Endometrial microvascular endothelial cells (primary cell): ENCODE data around the gene KIF3A. TPM values are rescaled to one million over a fixed set of nuclear protein-coding genes. Genes with fewer than 3 reads are reported as not detected.

ENCODE experiments used
- in situ Hi-C: cut with HindIII; loops from 2 replicates; pipeline ENCODE4 v1.10.0; 2017; ENCODE audit warnings: low sequenced_read_pairs, low pct_unique_long_range_greater_than_20kb; ENCODE audit errors: inconsistent ontology term
- total RNA-seq: library from RNA; depleted of rRNA; stranded (reverse); fragments of >200 nt; gene quantifications from one replicate; pipeline ENCODE4 v1.2.3, GENCODE V29; 2015; ENCODE audit errors: inconsistent ontology term

The KIF3A gene
- total RNA-seq, 1 donor from 2014 or later = 8.0 TPM

DNA sequence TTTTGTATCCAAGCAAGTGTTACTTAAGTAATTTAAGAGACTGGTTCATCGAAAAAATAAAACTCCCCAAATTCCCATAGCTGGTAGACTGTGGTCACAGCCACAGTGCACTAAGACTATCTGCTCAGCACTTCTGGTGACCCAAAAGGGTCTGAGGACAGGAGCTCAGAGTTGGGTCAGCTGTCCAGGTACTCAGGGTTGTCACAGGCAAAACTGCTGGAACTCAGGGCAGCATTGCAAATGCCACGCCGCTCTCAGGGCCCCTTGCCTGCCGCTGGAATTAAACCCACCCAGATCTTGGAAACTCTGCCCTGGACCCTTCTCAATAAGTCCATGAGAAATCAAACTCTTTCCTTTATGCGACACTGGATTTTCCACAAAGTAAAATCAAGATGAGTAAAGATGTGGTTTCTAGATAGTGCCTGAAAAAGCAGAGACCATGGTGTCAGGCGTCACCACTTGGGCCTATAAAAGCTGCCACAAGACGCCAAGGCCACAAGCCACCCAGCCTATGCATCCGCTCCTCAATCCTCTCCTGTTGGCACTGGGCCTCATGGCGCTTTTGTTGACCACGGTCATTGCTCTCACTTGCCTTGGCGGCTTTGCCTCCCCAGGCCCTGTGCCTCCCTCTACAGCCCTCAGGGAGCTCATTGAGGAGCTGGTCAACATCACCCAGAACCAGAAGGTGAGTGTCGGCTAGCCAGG lies 79.5 kb downstream of the KIF3A start, which contains the start of gene IL13:
Gene IL13 (plus strand): TSS at position 498 of the 705 bp plus-strand sequence. CDS start 14 bp downstream, at position 512.
- in situ Hi-C loops = no loop called here

GRCh38 chr5:132656774-132657355 lies 80.5 kb downstream of the KIF3A start:
- in situ Hi-C loops = no loop called here

DNA sequence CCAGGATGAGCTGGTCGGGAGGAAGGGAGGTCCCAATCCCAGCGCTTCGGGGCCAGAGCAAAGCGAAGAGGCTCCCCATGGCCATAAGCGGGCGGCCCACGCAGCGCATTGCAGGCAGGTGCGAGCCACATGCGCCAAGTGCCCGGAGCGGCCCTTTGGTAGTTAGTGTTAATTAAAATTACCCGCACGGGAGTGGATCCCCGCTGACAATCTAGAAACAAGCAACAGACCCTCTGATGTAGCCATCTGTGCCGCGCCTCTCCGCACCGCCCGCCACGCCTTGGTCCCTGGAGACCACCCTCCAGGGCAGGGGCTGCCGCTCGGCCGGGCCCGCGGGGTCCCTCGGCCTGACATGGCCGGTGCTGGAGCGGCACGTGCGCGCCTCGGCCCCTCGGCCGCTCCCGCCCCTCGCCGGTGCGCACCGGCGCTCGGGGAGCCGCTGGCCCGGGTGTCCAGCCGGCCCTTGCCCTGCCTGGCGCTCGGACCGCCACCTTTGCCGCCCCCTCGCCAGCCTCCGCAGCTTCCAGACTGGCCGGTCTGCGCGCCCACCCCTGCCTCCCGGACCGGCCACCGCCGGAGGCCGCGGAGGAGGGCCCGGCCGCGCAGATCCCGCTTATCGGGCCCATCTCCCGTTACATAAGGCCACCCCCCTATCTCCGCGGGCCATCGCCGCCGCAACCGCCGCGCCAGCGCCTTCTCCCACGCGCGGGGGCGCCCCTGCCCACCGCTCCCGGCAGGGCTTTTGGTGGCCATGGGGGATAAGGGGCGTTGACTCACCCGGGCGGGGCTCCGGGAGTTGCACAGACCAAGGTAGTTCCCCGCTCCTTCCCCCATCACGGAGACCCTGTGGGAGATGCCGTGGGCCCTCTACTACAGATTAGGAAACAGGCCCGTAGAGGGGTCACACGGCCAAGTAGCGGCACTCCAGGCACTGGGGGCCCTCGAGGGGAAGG lies 81.2 kb downstream of the KIF3A start:
- in situ Hi-C loops = no loop called here

GRCh38 chr5:132653716-132654115 lies 83.6 kb downstream of the KIF3A start:
- in situ Hi-C loops = no loop called here

DNA sequence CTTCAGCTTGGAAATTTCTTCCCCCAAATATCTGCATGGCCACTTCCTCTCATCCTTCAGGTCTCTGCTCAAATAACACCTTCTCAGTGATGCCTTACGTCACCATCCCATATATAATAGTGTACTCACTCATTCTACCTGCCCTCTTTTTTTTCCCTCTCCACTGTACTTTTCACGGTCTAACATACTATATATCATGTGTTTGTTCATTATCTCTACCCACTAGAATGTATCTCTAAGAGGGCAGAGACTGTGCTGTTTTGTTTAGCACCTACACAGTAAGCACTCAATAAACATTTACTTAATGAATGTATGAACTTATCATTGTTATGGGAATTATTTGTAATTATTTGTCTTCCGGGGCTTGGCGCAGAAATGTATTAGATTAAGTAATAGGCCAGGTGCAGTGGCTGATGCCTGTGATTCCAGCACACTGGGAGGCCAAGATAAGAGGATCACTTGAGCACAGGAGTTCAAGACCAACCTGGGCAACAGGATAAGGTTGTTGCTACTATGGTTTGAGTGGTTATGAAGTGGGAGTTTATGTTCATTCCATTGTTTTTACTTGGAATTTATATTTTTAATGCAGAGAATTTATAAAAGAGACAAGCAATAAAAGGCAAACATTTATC lies 85.4 kb downstream of the KIF3A start:
- in situ Hi-C loops = no loop called here

DNA sequence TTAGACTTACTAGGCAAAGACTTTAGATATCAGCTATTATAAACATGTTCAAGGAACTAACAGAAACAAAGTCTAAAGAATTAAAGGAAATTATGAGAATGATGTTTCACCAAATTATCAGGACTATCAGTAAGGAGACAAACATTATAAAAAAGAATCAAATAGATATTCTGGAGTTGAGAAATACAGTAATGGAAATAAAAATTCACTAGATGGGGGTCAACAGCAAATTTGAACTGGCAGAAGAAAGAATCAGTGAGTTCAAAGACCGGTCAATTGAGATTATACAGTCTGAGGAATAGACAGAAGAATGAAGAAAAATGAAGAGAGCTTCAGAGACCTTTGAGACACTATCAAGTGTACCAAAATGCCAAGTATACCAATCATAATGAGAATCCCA lies 89.0 kb downstream of the KIF3A start:
- in situ Hi-C loops = no loop called here

- in situ Hi-C loops = no loop called here
Observed at GRCh38 chr5:132647473-132647872, 89.9 kb downstream of the KIF3A start.

GRCh38 chr5:132646583-132647266 lies 90.6 kb downstream of the KIF3A start:
- in situ Hi-C loops = no loop called here

- in situ Hi-C loops = no loop called here
Observed at GRCh38 chr5:132644177-132644576, 93.2 kb downstream of the KIF3A start.

Other genes starting within 250 kb of the KIF3A start
- gene IRF1, start 246.8 kb downstream of the KIF3A start, total RNA-seq = 44.6 TPM
- gene IL5, start 194.0 kb downstream of the KIF3A start, total RNA-seq = not detected
- gene RAD50, start 180.6 kb downstream of the KIF3A start, total RNA-seq = 10.5 TPM
- not detected for gene IL13, start 79.4 kb downstream of the KIF3A start, total RNA-seq
- gene IL4, start 63.6 kb downstream of the KIF3A start, total RNA-seq = not detected
- not detected for gene CCNI2, start 9.9 kb upstream of the KIF3A start, total RNA-seq
- 61.0 TPM for gene SEPTIN8, start 39.7 kb upstream of the KIF3A start, total RNA-seq
- not detected for gene SOWAHA, start 75.8 kb upstream of the KIF3A start, total RNA-seq
- 28.4 TPM for gene SHROOM1, start 93.1 kb upstream of the KIF3A start, total RNA-seq
- gene GDF9, start 128.9 kb upstream of the KIF3A start, total RNA-seq = 1.3 TPM
- gene UQCRQ, start 129.1 kb upstream of the KIF3A start, total RNA-seq = 184 TPM
- not detected for gene LEAP2, start 136.1 kb upstream of the KIF3A start, total RNA-seq
- gene AFF4, start 226.1 kb upstream of the KIF3A start, total RNA-seq = 35.0 TPM